ENCODE measurements around the gene TRAPPC3. TPM values are rescaled to one million over a fixed set of nuclear protein-coding genes. Genes with fewer than 3 reads are reported as not detected.

TRAPPC3 gene
- total and polyA plus RNA-seq, 2 experiments from 2014 or later, result 45.6 to 55.9 TPM

DNA sequence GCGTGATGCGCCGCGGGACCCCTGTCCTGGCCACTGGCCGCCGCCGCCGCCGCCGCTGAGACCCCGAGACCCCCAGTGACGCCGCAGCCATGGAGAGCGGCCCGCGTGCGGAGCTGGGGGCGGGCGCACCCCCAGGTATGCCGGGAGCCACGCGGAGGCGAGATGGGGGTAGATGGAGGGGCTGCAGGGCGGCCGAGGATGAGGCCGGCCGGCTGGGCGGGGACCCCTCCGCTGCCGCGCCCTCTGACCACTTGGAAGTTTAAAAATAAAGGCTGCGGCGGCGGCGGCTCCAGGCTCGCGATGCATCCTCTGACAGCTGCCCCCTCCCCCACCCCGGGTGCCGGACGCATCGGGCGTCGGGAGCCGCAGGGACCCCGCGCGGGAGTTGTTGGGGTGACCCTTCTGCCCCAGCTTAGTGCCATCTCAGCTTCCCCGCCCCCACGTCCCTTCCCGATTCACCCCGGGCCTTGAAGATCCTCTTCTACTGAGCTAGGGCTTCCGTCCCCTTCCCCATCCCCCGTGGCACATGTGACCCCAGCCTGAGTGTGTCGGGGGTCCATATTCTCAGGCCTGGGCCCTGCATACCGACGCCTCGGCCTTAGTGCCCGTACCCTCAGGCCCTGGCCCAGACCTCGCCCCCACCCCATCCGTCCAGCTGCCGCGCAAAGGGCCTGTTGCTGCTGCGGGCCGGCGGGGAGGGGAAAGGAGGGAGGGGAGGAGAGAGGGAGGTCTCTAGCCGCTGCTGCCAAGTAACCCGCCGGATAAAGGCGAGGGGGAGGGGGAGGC, 7.2 kb upstream of the TRAPPC3 start:
- no peaks in the 10 kb centered on the region; the same call in 1 of the 2 replicates for H4K20me1 ChIP-seq (replicated peaks; ENCODE audit: insufficient read depth)
- peaks cover 17% of the 10 kb centered on the region for H3K79me2 ChIP-seq (replicated peaks; ENCODE audit: insufficient read depth)
- H3K4me3 Mint-ChIP-seq, result peak overlapping the region; percentile 86
- no peak overlapping the region for H3K27ac Mint-ChIP-seq
- peaks cover 6% of the 10 kb centered on the region; the same call in 1 of the 2 replicates for H3F3A ChIP-seq (replicated peaks; ENCODE audit: low read depth)
- no peaks in the 10 kb centered on the region for H3K9me2 ChIP-seq (ENCODE audit: insufficient read depth)
- peak overlapping the region; percentile 94 for H3K4me3 ChIP-seq
- peaks cover 34% of the 10 kb centered on the region for H3K4me1 ChIP-seq (ENCODE audit: insufficient read depth)
- peaks cover 42% of the 10 kb centered on the region for H3K27me3 ChIP-seq (ENCODE audit: insufficient read depth)
- peak; percentile 91 for DNase-seq (ENCODE audit: low spot score)
- H3K9me3 Mint-ChIP-seq, result no peaks in the 10 kb centered on the region
- no peaks in the 10 kb centered on the region for H3K36me3 ChIP-seq (ENCODE audit: insufficient read depth)
- peak; percentile 38 for ATAC-seq
- peak overlapping the region; percentile 98 for H3K4me2 ChIP-seq
- H3K27ac ChIP-seq (ENCODE audit: low read depth), result no peak overlapping the region
- peaks cover 8% of the 10 kb centered on the region for H3K36me3 Mint-ChIP-seq (ENCODE audit: low read depth)
- TF ChIP-seq EZH2 (IDR thresholded peaks at IDR 0.05; ENCODE audit: low read depth, unreplicated experiment) (no peak), POLR2AphosphoS5 (IDR thresholded peaks at IDR 0.05; ENCODE audit: low read depth) (peak; percentile 50), ZNF331 (CRISPR knock-in tag; IDR thresholded peaks at IDR 0.05; ENCODE audit: low read depth) (no peak), CREB1 (CRISPR knock-in tag; IDR thresholded peaks at IDR 0.05; ENCODE audit: low read depth) (no peak), CTCF (conservative IDR thresholded peaks at IDR 0.05; ENCODE audit: low read depth in 2 of 2) (no peak), ZNF114 (CRISPR knock-in tag; IDR thresholded peaks at IDR 0.05) (no peak)
- peak overlapping the region; percentile 78; the same call in 1 of the 2 replicates for H2AFZ ChIP-seq
- peaks cover 46% of the 10 kb centered on the region for H3K27me3 Mint-ChIP-seq (ENCODE audit: insufficient read depth, low read depth, poor library complexity)
- H3K4me1 Mint-ChIP-seq, result peaks cover 47% of the 10 kb centered on the region

GRCh38 chr1:36155408-36156328, 6.4 kb upstream of the TRAPPC3 start, which contains the start of gene MAP7D1:
MAP7D1 (plus strand) TSS chr1:36156160; CDS start chr1:36156418, 258 bp downstream.
- Histone ChIP-seq H3F3A (replicated peaks; ENCODE audit: low read depth) (0 out of 2 replicates have a peak, but pooled peaks cover 3% of the 10 kb centered on the region), H3K4me2 (peak within 1 kb of the TSS; percentile 98), H3K27ac (ENCODE audit: low read depth) (no peak within 1 kb of the TSS), H3K4me3 (peak within 1 kb of the TSS; percentile 94), H4K20me1 (replicated peaks; ENCODE audit: insufficient read depth) (no peaks in the 10 kb centered on the region; the same call in 1 of the 2 replicates), H3K79me2 (replicated peaks; ENCODE audit: insufficient read depth) (peaks cover 14% of the 10 kb centered on the region), H3K9me2 (ENCODE audit: insufficient read depth) (no peaks in the 10 kb centered on the region), H3K4me1 (ENCODE audit: insufficient read depth) (peaks cover 36% of the 10 kb centered on the region), H3K27me3 (ENCODE audit: insufficient read depth) (peaks cover 49% of the 10 kb centered on the region), H2AFZ (peak within 1 kb of the TSS; percentile 97), H3K36me3 (ENCODE audit: insufficient read depth) (no peaks in the 10 kb centered on the region)
- H3K36me3 Mint-ChIP-seq (ENCODE audit: low read depth), result peaks cover 8% of the 10 kb centered on the region
- H3K4me3 Mint-ChIP-seq, result peak within 1 kb of the TSS; percentile 86
- peak; percentile 36 for ATAC-seq
- H3K27ac Mint-ChIP-seq, result peak within 1 kb of the TSS; percentile 36; the same call in 1 of the 2 replicates
- peaks cover 45% of the 10 kb centered on the region for H3K4me1 Mint-ChIP-seq
- peaks cover 45% of the 10 kb centered on the region for H3K27me3 Mint-ChIP-seq (ENCODE audit: insufficient read depth, low read depth, poor library complexity)
- TF ChIP-seq, protein P1, sequence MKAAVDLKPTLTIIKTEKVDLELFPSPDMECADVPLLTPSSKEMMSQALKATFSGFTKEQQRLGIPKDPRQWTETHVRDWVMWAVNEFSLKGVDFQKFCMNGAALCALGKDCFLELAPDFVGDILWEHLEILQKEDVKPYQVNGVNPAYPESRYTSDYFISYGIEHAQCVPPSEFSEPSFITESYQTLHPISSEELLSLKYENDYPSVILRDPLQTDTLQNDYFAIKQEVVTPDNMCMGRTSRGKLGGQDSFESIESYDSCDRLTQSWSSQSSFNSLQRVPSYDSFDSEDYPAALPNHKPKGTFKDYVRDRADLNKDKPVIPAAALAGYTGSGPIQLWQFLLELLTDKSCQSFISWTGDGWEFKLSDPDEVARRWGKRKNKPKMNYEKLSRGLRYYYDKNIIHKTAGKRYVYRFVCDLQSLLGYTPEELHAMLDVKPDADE (IDR thresholded peaks at IDR 0.05), result no peak
- TF ChIP-seq POLR2AphosphoS5 (IDR thresholded peaks at IDR 0.05; ENCODE audit: low read depth), result peak; percentile 43; the same call in 1 of the 2 replicates
- H3K9me3 Mint-ChIP-seq, result no peaks in the 10 kb centered on the region
- peak; percentile 88 for DNase-seq (ENCODE audit: low spot score)
